Neural cell (in vitro differentiated cells): Measurements from ENCODE around the gene CD37. TPM values are rescaled to one million over a fixed set of nuclear protein-coding genes. Genes with fewer than 3 reads are reported as not detected.

ENCODE experiments used
- H2AFZ ChIP-seq: fragments of 200-600, 300-800 bp; sonication (generic), shearing (Covaris generic); 2 replicates; pipeline ENCODE4 v1.6.0; 2014; ENCODE audit warnings: low read depth, mild to moderate bottlenecking, antibody characterized with exemption, low read length, moderate library complexity
- H3F3A ChIP-seq: fragments of 200-600 bp; shearing (Covaris generic); 2 replicates; pipeline ENCODE4 v1.6.1; 2016; ENCODE audit warnings: mild to moderate bottlenecking, moderate library complexity, mixed read lengths, antibody characterized with exemption, low read length; ENCODE audit not compliant: insufficient read depth, poor library complexity, severe bottlenecking
- H3K27ac ChIP-seq: fragments of 200-600, 300-800 bp; sonication (generic), shearing (Covaris generic); 2 replicates; pipeline ENCODE4 v1.5.1; 2014; ENCODE audit warnings: mild to moderate bottlenecking, low read length, moderate library complexity
- H3K27me3 ChIP-seq: fragments of 300-800, 200-600 bp; sonication (generic), shearing (Covaris generic); 2 replicates; pipeline ENCODE4 v1.6.0; 2014; ENCODE audit warnings: mild to moderate bottlenecking, low read depth, low read length, moderate library complexity; ENCODE audit not compliant: insufficient read depth
- H3K36me3 ChIP-seq: fragments of 300-800, 200-600 bp; sonication (generic), shearing (Covaris generic); 2 replicates; pipeline ENCODE4 v1.5.1; 2014; ENCODE audit warnings: mild to moderate bottlenecking, antibody characterized with exemption, low read length, moderate library complexity; ENCODE audit not compliant: insufficient read depth
- H3K4me2 ChIP-seq: fragments of 300-800, 200-600 bp; sonication (generic), shearing (Covaris generic); 2 replicates; pipeline ENCODE4 v1.6.0; 2014; ENCODE audit warnings: mild to moderate bottlenecking, low read length
- H3K4me3 ChIP-seq: fragments of 300-800, 200-600 bp; sonication (generic), shearing (Covaris generic); 2 replicates; pipeline ENCODE4 v1.5.1; 2014; ENCODE audit warnings: mild to moderate bottlenecking, low read length, moderate library complexity
- H3K79me2 ChIP-seq: fragments of 200-600 bp; shearing (Covaris generic); replicated peaks from 2 replicates; pipeline ENCODE4 v1.6.0; 2014; ENCODE audit warnings: mild to moderate bottlenecking, low read length, moderate library complexity; ENCODE audit not compliant: insufficient read depth
- H3K9ac ChIP-seq: fragments of 300-800, 200-600 bp; sonication (generic), shearing (Covaris generic); 2 replicates; pipeline ENCODE4 v1.6.1; 2016; ENCODE audit warnings: mild to moderate bottlenecking, low read length, mixed read lengths
- H3K9me2 ChIP-seq: fragments of 200-600 bp; shearing (Covaris generic); 2 replicates; pipeline ENCODE4 v1.6.1; 2016; ENCODE audit warnings: mild to moderate bottlenecking, low read length, mixed read lengths; ENCODE audit not compliant: insufficient read depth
- H3K9me3 ChIP-seq: fragments of 200-600, 300-800 bp; sonication (generic), shearing (Covaris generic); 2 replicates; pipeline ENCODE4 v1.6.1; 2016; ENCODE audit warnings: mild to moderate bottlenecking, mixed run types, low read length, moderate library complexity, mixed read lengths
- H4K20me1 ChIP-seq: fragments of 200-600 bp; shearing (Covaris generic); 2 replicates; pipeline ENCODE4 v1.6.1; 2016; ENCODE audit warnings: mild to moderate bottlenecking, mixed run types; ENCODE audit not compliant: insufficient read depth
- CTCF ChIP-seq: fragments of 450-650 bp; IDR thresholded peaks from 2 replicates; pipeline ENCODE4 v1.5.1; 2014; ENCODE audit warnings: antibody characterized with exemption, mild to moderate bottlenecking, moderate library complexity; ENCODE audit not compliant: poor library complexity, severe bottlenecking
- EP300 ChIP-seq: fragments of 450-650 bp; conservative IDR thresholded peaks from 2 replicates; pipeline ENCODE4 v1.6.1; 2014; ENCODE audit warnings: antibody characterized with exemption, mild to moderate bottlenecking, moderate library complexity; ENCODE audit not compliant: poor library complexity, severe bottlenecking
- EZH2 ChIP-seq: fragments of 200-600, 300-800 bp; shearing (Covaris generic), sonication (generic); IDR thresholded peaks from 2 replicates; pipeline ENCODE4 v1.6.1; 2014; ENCODE audit warnings: antibody characterized with exemption, low read length, borderline replicate concordance, mild to moderate bottlenecking; ENCODE audit not compliant: insufficient read depth, poor library complexity, severe bottlenecking
- MXI1 ChIP-seq: fragments of 450-650 bp; conservative IDR thresholded peaks from 2 replicates; pipeline ENCODE4 v1.6.1; 2014; ENCODE audit warnings: antibody characterized with exemption, mild to moderate bottlenecking; ENCODE audit not compliant: poor library complexity, severe bottlenecking
- POLR2AphosphoS5 ChIP-seq: IDR thresholded peaks from 2 replicates; pipeline ENCODE4 v1.6.1; 2012
- RAD21 ChIP-seq: fragments of 450-650 bp; conservative IDR thresholded peaks from 2 replicates; pipeline ENCODE4 v1.6.1; 2014; ENCODE audit warnings: antibody characterized with exemption, mild to moderate bottlenecking, moderate library complexity
- REST ChIP-seq: IDR thresholded peaks from 2 replicates; pipeline ENCODE4 v1.6.1; 2012; ENCODE audit warnings: borderline replicate concordance
- SMC3 ChIP-seq: fragments of 450-650 bp; conservative IDR thresholded peaks from 2 replicates; pipeline ENCODE4 v1.6.1; 2014; ENCODE audit warnings: antibody characterized with exemption, mild to moderate bottlenecking, moderate library complexity; ENCODE audit not compliant: poor library complexity
- TAF1 ChIP-seq: IDR thresholded peaks from 2 replicates; pipeline ENCODE4 v1.6.1; 2012; ENCODE audit warnings: low read depth
- polyA plus RNA-seq: library from polyadenylated mRNA; depleted of rRNA; stranded (reverse); fragments of >200 nt; gene quantifications from 2 replicates; pipeline ENCODE4 v1.2.3, GENCODE V29; 2014

The CD37 gene
- polyA plus RNA-seq, 1 donor from 2014 or later, result not detected

GRCh38 chr19:49290517-49290916, 44.7 kb upstream of the CD37 start:
- Histone ChIP-seq H3K9me3 (no peaks in the 10 kb centered on the region), H3K4me2 (no peak overlapping the region), H3K9me2 (no peaks in the 10 kb centered on the region), H3K9ac (no peak overlapping the region), H3K36me3 (no peaks in the 10 kb centered on the region), H3K4me3 (no peak overlapping the region), H3K79me2 (no peaks in the 10 kb centered on the region), H4K20me1 (no peaks in the 10 kb centered on the region), H3K27me3 (no peaks in the 10 kb centered on the region), H2AFZ (no peak overlapping the region), H3F3A (no peaks in the 10 kb centered on the region), H3K27ac (no peak overlapping the region)
- TF ChIP-seq TAF1 (no peak), REST (no peak), POLR2AphosphoS5 (no peak), MXI1 (no peak), EZH2 (no peak), CTCF (no peak), SMC3 (no peak), EP300 (no peak), RAD21 (no peak)

- Histone ChIP-seq H3K4me2 (no peak overlapping the region), H3K36me3 (no peaks in the 10 kb centered on the region), H3K27ac (no peak overlapping the region), H3K9me3 (no peaks in the 10 kb centered on the region), H3K9me2 (no peaks in the 10 kb centered on the region), H3K79me2 (no peaks in the 10 kb centered on the region), H3K4me3 (no peak overlapping the region), H4K20me1 (no peaks in the 10 kb centered on the region), H3F3A (no peaks in the 10 kb centered on the region), H3K27me3 (no peaks in the 10 kb centered on the region), H3K9ac (no peak overlapping the region), H2AFZ (no peak overlapping the region)
- TF ChIP-seq CTCF (no peak), RAD21 (no peak), SMC3 (no peak), REST (no peak), EP300 (no peak), POLR2AphosphoS5 (no peak), EZH2 (no peak), MXI1 (no peak), TAF1 (no peak)
These were observed 40.8 kb upstream of the CD37 start for GRCh38 chr19:49294401-49294800.
